ENCODE results near the gene ZNF219. TPM values are rescaled to one million over a fixed set of nuclear protein-coding genes. Genes with fewer than 3 reads are reported as not detected.

The ZNF219 gene
- total RNA-seq, 1 experiment from 2014 or later, result 6.0 TPM

DNA sequence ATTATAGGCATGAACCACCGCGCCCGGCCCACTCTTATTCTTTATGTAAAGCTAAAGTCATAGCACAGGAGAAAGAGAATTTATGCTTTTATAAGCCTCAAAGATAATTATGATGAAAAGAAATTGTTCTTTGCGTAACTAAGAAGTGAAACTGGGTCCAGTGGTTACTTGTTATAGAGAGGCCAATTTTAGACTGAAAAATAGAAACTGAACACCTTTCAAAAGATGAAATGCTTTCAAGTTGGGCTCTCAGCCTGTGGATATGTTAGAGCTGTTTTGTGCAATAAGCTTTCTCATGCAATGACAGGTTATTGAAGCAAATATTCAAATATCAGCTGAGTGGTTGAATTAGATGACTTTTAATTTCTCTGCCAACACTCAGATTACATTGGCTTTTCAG, 10.3 kb upstream of the ZNF219 start:
- Histone ChIP-seq H3K36me3 (ENCODE audit: low read depth, low read length) (no peaks in the 10 kb centered on the region), H3K79me2 (ENCODE audit: low read length) (no peaks in the 10 kb centered on the region), H3K4me1 (ENCODE audit: insufficient read depth, low read length) (peaks cover 21% of the 10 kb centered on the region; the same call in 1 of the 2 replicates), H2AFZ (ENCODE audit: low read length) (no peak overlapping the region), H3F3A (ENCODE audit: low read length, unreplicated experiment) (no peaks in the 10 kb centered on the region), H3K4me3 (ENCODE audit: low read length) (no peak overlapping the region), H3K27ac (ENCODE audit: low read length) (no peak overlapping the region), H4K20me1 (ENCODE audit: low read length) (no peaks in the 10 kb centered on the region), H3K27me3 (ENCODE audit: low read length) (no peaks in the 10 kb centered on the region), H3K4me2 (ENCODE audit: low read length) (no peak overlapping the region), H3K9ac (ENCODE audit: low read length) (no peak overlapping the region), H3K9me3 (ENCODE audit: low read length) (no peaks in the 10 kb centered on the region), H3K9me2 (replicated peaks; ENCODE audit: low read length) (no peaks in the 10 kb centered on the region)
- ChIA-PET POLR2A (ENCODE audit: unreplicated experiment) (no interaction called here), CTCF (no interaction called here)
- TF ChIP-seq EZH2phosphoT487 (IDR thresholded peaks at IDR 0.05; ENCODE audit: borderline replicate concordance, low read length) (no peak), EZH2 (IDR thresholded peaks at IDR 0.05; ENCODE audit: low read length, unreplicated experiment) (no peak)
- TF ChIP-seq, protein P1, sequence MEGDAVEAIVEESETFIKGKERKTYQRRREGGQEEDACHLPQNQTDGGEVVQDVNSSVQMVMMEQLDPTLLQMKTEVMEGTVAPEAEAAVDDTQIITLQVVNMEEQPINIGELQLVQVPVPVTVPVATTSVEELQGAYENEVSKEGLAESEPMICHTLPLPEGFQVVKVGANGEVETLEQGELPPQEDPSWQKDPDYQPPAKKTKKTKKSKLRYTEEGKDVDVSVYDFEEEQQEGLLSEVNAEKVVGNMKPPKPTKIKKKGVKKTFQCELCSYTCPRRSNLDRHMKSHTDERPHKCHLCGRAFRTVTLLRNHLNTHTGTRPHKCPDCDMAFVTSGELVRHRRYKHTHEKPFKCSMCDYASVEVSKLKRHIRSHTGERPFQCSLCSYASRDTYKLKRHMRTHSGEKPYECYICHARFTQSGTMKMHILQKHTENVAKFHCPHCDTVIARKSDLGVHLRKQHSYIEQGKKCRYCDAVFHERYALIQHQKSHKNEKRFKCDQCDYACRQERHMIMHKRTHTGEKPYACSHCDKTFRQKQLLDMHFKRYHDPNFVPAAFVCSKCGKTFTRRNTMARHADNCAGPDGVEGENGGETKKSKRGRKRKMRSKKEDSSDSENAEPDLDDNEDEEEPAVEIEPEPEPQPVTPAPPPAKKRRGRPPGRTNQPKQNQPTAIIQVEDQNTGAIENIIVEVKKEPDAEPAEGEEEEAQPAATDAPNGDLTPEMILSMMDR (conservative IDR thresholded peaks at IDR 0.05; ENCODE audit: low read depth, low read length), result no peak
- no TSS peak for BruUV-seq (replicated peaks)
- ATAC-seq (no peak), DNase-seq (no peak)
- intact Hi-C loops (cut with micrococcal nuclease), result no loop called here

DNA sequence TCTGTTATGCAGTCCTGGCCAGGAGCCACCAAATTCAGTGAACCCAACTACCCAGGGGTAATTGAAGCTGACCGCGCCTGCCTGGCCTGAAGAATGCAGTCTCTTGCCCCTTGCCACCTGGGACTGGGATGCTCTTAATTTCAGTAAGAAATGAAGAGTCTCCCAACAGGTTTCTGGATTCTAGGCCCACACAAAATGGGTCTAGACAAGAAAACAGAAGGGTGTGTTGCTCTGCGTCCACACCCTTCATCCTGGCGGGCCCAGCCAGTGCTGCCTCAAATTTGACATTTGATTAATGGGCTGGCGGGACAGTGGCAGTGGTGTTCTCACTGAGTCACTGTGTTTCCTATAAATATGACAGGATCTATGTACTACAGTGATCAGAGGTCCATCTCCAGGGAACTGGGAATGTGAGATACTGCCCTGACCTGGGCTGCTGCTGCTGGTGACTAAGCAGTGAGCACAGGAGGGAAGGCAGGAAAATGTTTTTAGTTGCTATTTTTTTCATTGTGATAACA, 8.9 kb upstream of the ZNF219 start:
- Histone ChIP-seq H3K9ac (ENCODE audit: low read length) (no peak overlapping the region), H3K27ac (ENCODE audit: low read length) (0 out of 2 replicates have a peak overlapping the region, but pooled peaks have one; percentile 7), H3K79me2 (ENCODE audit: low read length) (no peaks in the 10 kb centered on the region), H3K9me2 (replicated peaks; ENCODE audit: low read length) (no peaks in the 10 kb centered on the region), H2AFZ (ENCODE audit: low read length) (peak overlapping the region; percentile 82; the same call in 1 of the 2 replicates), H4K20me1 (ENCODE audit: low read length) (no peaks in the 10 kb centered on the region), H3K9me3 (ENCODE audit: low read length) (no peaks in the 10 kb centered on the region), H3K4me3 (ENCODE audit: low read length) (no peak overlapping the region), H3F3A (ENCODE audit: low read length, unreplicated experiment) (no peaks in the 10 kb centered on the region), H3K36me3 (ENCODE audit: low read depth, low read length) (no peaks in the 10 kb centered on the region), H3K4me2 (ENCODE audit: low read length) (no peak overlapping the region), H3K27me3 (ENCODE audit: low read length) (no peaks in the 10 kb centered on the region), H3K4me1 (ENCODE audit: insufficient read depth, low read length) (peaks cover 32% of the 10 kb centered on the region)
- CTCF ChIA-PET, result no interaction called here
- intact Hi-C loops (cut with micrococcal nuclease), result loop anchor here (1.0 kb wide), 1 partner anchor 93 kb away; no protein-coding TSS in a partner anchor
- POLR2A ChIA-PET (ENCODE audit: unreplicated experiment), result no interaction called here
- DNase-seq, result peak; percentile 44
- BruUV-seq (replicated peaks), result no TSS peak
- no peak for TF ChIP-seq EZH2 (IDR thresholded peaks at IDR 0.05; ENCODE audit: low read length, unreplicated experiment)
- ATAC-seq, result no peak

DNA sequence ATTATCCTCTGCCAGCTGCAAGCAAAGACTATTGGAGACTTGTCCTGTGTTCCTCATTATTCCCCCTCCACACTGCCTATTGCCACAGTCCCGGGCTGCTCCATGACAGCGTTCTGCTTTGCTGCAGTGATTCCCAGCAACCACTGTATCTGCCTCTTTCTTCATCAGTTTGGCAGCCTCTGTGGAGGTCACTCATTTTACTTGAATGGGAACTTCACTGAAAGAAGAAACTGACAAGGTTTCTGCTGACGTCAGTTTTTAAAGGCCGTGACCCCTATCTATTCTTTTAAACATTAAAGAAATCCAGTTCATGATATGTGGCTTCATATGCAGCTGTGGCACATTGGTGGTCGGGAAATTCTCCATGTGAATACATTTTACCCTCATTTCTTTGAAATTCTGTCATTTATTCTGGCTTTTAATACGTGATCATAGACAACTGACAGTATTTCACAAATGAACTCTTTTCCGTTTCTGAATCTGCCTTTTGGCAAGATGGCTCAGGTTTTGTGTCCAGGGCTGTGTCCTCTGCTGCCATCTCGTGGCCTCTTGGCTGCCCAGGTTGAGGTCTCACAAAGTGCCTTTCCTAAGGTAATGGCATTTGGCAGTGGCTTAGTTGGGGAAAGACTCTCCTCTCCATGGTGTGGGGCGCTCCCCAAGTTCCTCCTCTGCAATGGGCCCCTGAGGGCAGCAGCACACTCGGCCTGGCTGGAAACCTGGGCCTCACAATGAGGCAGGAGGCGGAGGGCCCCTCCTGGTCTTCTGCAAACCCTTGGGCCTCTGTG, 8.2 kb upstream of the ZNF219 start:
- no TSS peak for BruUV-seq (replicated peaks)
- Histone ChIP-seq H3K27me3 (ENCODE audit: low read length) (no peaks in the 10 kb centered on the region), H3K9me2 (replicated peaks; ENCODE audit: low read length) (no peaks in the 10 kb centered on the region), H3K4me1 (ENCODE audit: insufficient read depth, low read length) (peaks cover 38% of the 10 kb centered on the region), H3K9me3 (ENCODE audit: low read length) (no peaks in the 10 kb centered on the region), H4K20me1 (ENCODE audit: low read length) (no peaks in the 10 kb centered on the region), H3K27ac (ENCODE audit: low read length) (0 out of 2 replicates have a peak overlapping the region, but pooled peaks have one; percentile 7), H3K79me2 (ENCODE audit: low read length) (no peaks in the 10 kb centered on the region), H3K4me3 (ENCODE audit: low read length) (0 out of 2 replicates have a peak overlapping the region, but pooled peaks have one; percentile 21), H3F3A (ENCODE audit: low read length, unreplicated experiment) (no peaks in the 10 kb centered on the region), H3K4me2 (ENCODE audit: low read length) (peak overlapping the region; percentile 51), H3K9ac (ENCODE audit: low read length) (no peak overlapping the region), H3K36me3 (ENCODE audit: low read depth, low read length) (no peaks in the 10 kb centered on the region), H2AFZ (ENCODE audit: low read length) (peak overlapping the region; percentile 82)
- ATAC-seq (peak; percentile 33), DNase-seq (peak; percentile 81)
- ChIA-PET POLR2A (ENCODE audit: unreplicated experiment) (no interaction called here), CTCF (no interaction called here)
- TF ChIP-seq, protein P1 (conservative IDR thresholded peaks at IDR 0.05; ENCODE audit: low read depth, low read length), result peak; percentile 95
- no peak for TF ChIP-seq EZH2 (IDR thresholded peaks at IDR 0.05; ENCODE audit: low read length, unreplicated experiment)
- intact Hi-C loops (cut with micrococcal nuclease), result loop anchor here (1.0 kb wide), 1 partner anchor 92 kb away; no protein-coding TSS in a partner anchor
